ENCODE measurements around the gene OSBPL1A.

OSBPL1A gene

GRCh38 chr18:24246143-24246542 is 151.5 kb downstream of the OSBPL1A start:
- DNase-seq (ENCODE audit: low read depth): no peak
- TF ChIP-seq, protein P1, sequence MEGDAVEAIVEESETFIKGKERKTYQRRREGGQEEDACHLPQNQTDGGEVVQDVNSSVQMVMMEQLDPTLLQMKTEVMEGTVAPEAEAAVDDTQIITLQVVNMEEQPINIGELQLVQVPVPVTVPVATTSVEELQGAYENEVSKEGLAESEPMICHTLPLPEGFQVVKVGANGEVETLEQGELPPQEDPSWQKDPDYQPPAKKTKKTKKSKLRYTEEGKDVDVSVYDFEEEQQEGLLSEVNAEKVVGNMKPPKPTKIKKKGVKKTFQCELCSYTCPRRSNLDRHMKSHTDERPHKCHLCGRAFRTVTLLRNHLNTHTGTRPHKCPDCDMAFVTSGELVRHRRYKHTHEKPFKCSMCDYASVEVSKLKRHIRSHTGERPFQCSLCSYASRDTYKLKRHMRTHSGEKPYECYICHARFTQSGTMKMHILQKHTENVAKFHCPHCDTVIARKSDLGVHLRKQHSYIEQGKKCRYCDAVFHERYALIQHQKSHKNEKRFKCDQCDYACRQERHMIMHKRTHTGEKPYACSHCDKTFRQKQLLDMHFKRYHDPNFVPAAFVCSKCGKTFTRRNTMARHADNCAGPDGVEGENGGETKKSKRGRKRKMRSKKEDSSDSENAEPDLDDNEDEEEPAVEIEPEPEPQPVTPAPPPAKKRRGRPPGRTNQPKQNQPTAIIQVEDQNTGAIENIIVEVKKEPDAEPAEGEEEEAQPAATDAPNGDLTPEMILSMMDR (IDR thresholded peaks at IDR 0.05; ENCODE audit: control insufficient read depth, insufficient read depth, low read depth, low read length, missing control alignments): no peak
- no peak overlapping the region for H3K4me3 ChIP-seq (ENCODE audit: control insufficient read depth, low read depth, low read length)

- TF ChIP-seq, protein P1 (IDR thresholded peaks at IDR 0.05; ENCODE audit: control insufficient read depth, insufficient read depth, low read depth, low read length, missing control alignments): no peak
- DNase-seq (ENCODE audit: low read depth): no peak
- no peak overlapping the region for H3K4me3 ChIP-seq (ENCODE audit: control insufficient read depth, low read depth, low read length)
These were observed 152.9 kb downstream of the OSBPL1A start for GRCh38 chr18:24244698-24245097.

DNA sequence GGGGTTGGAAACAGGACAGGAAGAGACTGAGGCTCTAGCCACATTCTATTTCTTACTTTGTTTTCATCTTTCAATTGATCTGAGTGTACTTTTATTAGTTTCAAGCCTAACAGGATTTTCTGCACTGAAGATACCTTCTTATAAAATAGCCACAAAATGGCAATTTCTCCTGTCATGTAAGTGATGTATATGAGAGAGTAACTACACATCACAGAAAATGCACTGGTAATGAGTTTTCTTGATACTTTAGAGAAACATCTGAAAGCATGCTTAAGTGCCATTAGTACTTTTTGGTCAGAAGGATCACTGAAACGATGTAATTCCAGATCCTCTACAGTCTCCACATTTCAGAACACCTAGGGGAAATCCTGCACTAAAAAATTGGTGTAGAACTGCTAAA is 153.9 kb downstream of the OSBPL1A start:
- DNase-seq (ENCODE audit: low read depth): no peak
- TF ChIP-seq, protein P1 (IDR thresholded peaks at IDR 0.05; ENCODE audit: control insufficient read depth, insufficient read depth, low read depth, low read length, missing control alignments): no peak
- no peak overlapping the region for H3K4me3 ChIP-seq (ENCODE audit: control insufficient read depth, low read depth, low read length)

GRCh38 chr18:24239341-24239740 is 158.3 kb downstream of the OSBPL1A start:
- TF ChIP-seq, protein P1 (IDR thresholded peaks at IDR 0.05; ENCODE audit: control insufficient read depth, insufficient read depth, low read depth, low read length, missing control alignments): no peak
- DNase-seq (ENCODE audit: low read depth): no peak
- no peak overlapping the region for H3K4me3 ChIP-seq (ENCODE audit: control insufficient read depth, low read depth, low read length)

GRCh38 chr18:24238387-24238786 is 159.2 kb downstream of the OSBPL1A start:
- TF ChIP-seq, protein P1 (IDR thresholded peaks at IDR 0.05; ENCODE audit: control insufficient read depth, insufficient read depth, low read depth, low read length, missing control alignments): no peak
- no peak for DNase-seq (ENCODE audit: low read depth)
- no peak overlapping the region for H3K4me3 ChIP-seq (ENCODE audit: control insufficient read depth, low read depth, low read length)

GRCh38 chr18:24234850-24235418 is 162.7 kb downstream of the OSBPL1A start:
- TF ChIP-seq, protein P1 (IDR thresholded peaks at IDR 0.05; ENCODE audit: control insufficient read depth, insufficient read depth, low read depth, low read length, missing control alignments): no peak
- no peak for DNase-seq (ENCODE audit: low read depth)
- no peak overlapping the region for H3K4me3 ChIP-seq (ENCODE audit: control insufficient read depth, low read depth, low read length)

DNA sequence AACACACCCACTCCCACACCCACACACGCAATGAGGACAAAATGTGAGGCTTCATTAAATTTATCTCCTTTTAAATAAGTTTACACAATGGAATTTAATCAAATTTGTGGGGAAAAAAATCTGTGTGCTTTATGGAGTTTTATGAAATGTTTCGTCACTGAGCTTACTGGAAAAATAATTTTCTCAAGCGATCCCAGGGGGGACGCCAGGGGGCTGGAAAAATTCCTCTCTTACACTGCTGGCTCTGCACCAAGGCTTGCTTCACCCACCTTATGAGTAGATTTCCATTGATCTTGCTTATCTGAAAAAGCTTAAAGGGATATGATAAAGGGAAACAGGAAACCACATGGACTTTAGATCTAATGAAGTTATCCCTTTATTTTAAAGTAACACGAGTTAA is 163.3 kb downstream of the OSBPL1A start:
- TF ChIP-seq, protein P1 (IDR thresholded peaks at IDR 0.05; ENCODE audit: control insufficient read depth, insufficient read depth, low read depth, low read length, missing control alignments): no peak
- no peak for DNase-seq (ENCODE audit: low read depth)
- no peak overlapping the region for H3K4me3 ChIP-seq (ENCODE audit: control insufficient read depth, low read depth, low read length)

Data from AG09309 (cell line).